SK-N-SH treated with all-trans-retinoic acid at 6 μM for 48 hours (cell line): ENCODE measurements around the gene DOCK1.

ENCODE experiments used
- ARNTL ChIP-seq: fragments of 450-650 bp; formaldehyde crosslinking; IDR thresholded peaks from 2 replicates; pipeline ENCODE4 v1.5.0; 2020; ENCODE audit warnings: low read depth, mild to moderate bottlenecking, moderate library complexity, borderline replicate concordance
- POU6F1 ChIP-seq: fragments of 250-450 bp; sonication (Bioruptor Pico); IDR thresholded peaks from 2 replicates; pipeline ENCODE4 v1.8.0; 2021; ENCODE audit warnings: low read depth, mild to moderate bottlenecking, moderate library complexity, borderline replicate concordance
- ZNF8 ChIP-seq: fragments of 450-650 bp; formaldehyde crosslinking; IDR thresholded peaks from 2 replicates; pipeline ENCODE4 v1.5.0; 2020; ENCODE audit warnings: mild to moderate bottlenecking, moderate library complexity

GRCh38 chr10:127293640-127294039, 388.4 kb downstream of the DOCK1 start:
- TF ChIP-seq POU6F1 (CRISPR knock-in tag) (no peak), ARNTL (CRISPR knock-in tag) (no peak), ZNF8 (CRISPR knock-in tag) (no peak)
